Measurements from ENCODE around the gene LHFPL3. TPM values are rescaled to one million over a fixed set of nuclear protein-coding genes. Genes with fewer than 3 reads are reported as not detected.

Gene LHFPL3
- total and polyA plus RNA-seq, 2 experiments from 2014 or later: not detected

DNA sequence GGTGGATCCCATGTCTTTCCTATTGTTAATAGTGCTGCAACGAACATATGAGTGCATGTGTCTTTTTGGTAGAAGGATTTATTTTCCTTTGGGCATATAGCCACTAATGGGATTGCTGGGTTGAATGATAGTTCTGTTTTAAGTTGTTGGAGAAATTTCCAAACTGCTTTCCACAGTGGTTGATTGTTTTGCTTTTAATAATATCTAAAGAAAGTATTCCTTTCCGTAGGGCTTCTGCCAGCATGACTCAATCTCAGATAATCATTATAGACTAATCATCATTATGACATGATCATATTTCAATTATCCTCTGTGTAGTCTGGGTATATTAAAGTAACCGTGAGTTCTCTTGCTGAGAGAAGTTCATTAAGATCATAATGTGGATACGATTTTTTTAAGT, 575.4 kb downstream of the LHFPL3 start:
- no peaks in the 10 kb centered on the region for H3F3A ChIP-seq (ENCODE audit: insufficient read depth)
- no peaks in the 10 kb centered on the region for H3K36me3 ChIP-seq (ENCODE audit: low read depth)
- no peak overlapping the region for H3K27ac ChIP-seq
- TF ChIP-seq EZH2phosphoT487 (IDR thresholded peaks at IDR 0.05; ENCODE audit: insufficient read depth, low read depth) (no peak), EZH2 (IDR thresholded peaks at IDR 0.05; ENCODE audit: insufficient read depth, poor library complexity, severe bottlenecking) (no peak)
- in situ Hi-C loops (cut with MboI): no loop called here
- no peak overlapping the region for H3K4me2 ChIP-seq (ENCODE audit: unreplicated experiment)
- H2AFZ ChIP-seq: no peak overlapping the region
- WGBS, 2 experiments (ENCODE audit: low coverage in 1 of 2, low lambda C conversion rate in 2 of 2, missing lambda C conversion rate in 2 of 2): 58 to 66% methylated on average over 4 of the region's 4 CpGs
- H3K4me1 ChIP-seq (ENCODE audit: insufficient read depth): no peaks in the 10 kb centered on the region
- H3K79me2 ChIP-seq (ENCODE audit: insufficient read depth): no peaks in the 10 kb centered on the region
- no peak for DNase-seq
- H4K20me1 ChIP-seq (ENCODE audit: insufficient read depth): no peaks in the 10 kb centered on the region
- H3K9me3 ChIP-seq (ENCODE audit: low read depth): no peaks in the 10 kb centered on the region
- no peak overlapping the region for H3K9ac ChIP-seq
- H3K27me3 ChIP-seq (replicated peaks; ENCODE audit: insufficient read depth): peaks cover 76% of the 10 kb centered on the region
- no peak overlapping the region for H3K4me3 ChIP-seq
- no peaks in the 10 kb centered on the region for H3K9me2 ChIP-seq (ENCODE audit: insufficient read depth)

DNA sequence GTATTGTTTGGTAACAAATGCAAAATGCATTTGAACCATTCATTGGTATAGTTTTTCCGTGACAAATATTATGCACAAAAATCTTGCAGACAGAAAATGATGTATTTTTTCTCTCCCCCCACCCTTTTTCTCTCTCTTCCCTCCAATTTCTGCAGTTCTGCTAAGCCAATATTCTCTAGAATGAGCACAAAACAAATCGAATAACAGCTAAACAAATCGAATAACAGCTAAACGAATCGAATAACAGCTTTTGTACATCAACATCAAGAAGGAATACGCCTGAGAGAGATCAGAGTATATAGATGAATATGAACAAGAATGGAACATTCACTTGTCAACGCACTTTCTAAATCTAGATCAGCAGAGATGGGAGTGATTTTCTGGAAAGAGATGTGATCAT, 577.6 kb downstream of the LHFPL3 start:
- H3K4me2 ChIP-seq (ENCODE audit: unreplicated experiment): no peak overlapping the region
- TF ChIP-seq EZH2 (IDR thresholded peaks at IDR 0.05; ENCODE audit: insufficient read depth, poor library complexity, severe bottlenecking) (no peak), EZH2phosphoT487 (IDR thresholded peaks at IDR 0.05; ENCODE audit: insufficient read depth, low read depth) (no peak)
- H3K9ac ChIP-seq: no peak overlapping the region
- H3F3A ChIP-seq (ENCODE audit: insufficient read depth): no peaks in the 10 kb centered on the region
- no peaks in the 10 kb centered on the region for H3K36me3 ChIP-seq (ENCODE audit: low read depth)
- no peak for DNase-seq
- in situ Hi-C loops (cut with MboI): no loop called here
- no peak overlapping the region for H3K4me3 ChIP-seq
- H4K20me1 ChIP-seq (ENCODE audit: insufficient read depth): no peaks in the 10 kb centered on the region
- no peaks in the 10 kb centered on the region for H3K79me2 ChIP-seq (ENCODE audit: insufficient read depth)
- peaks cover 58% of the 10 kb centered on the region for H3K27me3 ChIP-seq (replicated peaks; ENCODE audit: insufficient read depth)
- no peaks in the 10 kb centered on the region for H3K9me2 ChIP-seq (ENCODE audit: insufficient read depth)
- 73 to 79% methylated on average over 7 of the region's 7 CpGs for WGBS, 2 experiments (ENCODE audit: low coverage in 1 of 2, low lambda C conversion rate in 2 of 2, missing lambda C conversion rate in 2 of 2)
- no peaks in the 10 kb centered on the region for H3K9me3 ChIP-seq (ENCODE audit: low read depth)
- no peak overlapping the region for H3K27ac ChIP-seq
- H3K4me1 ChIP-seq (ENCODE audit: insufficient read depth): no peaks in the 10 kb centered on the region
- H2AFZ ChIP-seq: no peak overlapping the region

DNA sequence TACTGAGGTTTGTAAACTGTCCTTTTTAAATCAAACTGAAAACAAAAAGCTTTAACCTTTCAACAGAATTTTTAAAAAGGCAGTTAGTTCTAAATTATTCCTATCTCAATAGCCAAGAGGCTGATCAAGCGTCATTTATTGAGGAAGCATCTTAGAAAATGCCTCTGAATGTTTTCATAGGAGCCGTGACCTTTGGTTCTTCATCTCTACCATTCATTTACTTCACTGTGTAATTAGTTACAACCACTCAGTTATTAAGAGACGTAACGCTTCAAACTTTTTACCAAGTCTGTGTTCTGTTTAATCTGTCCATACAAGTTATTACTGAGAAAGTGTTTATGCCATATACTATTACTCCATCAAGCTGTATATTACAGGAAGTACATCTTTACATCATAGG, 578.2 kb downstream of the LHFPL3 start:
- H3K9ac ChIP-seq: no peak overlapping the region
- no peak overlapping the region for H3K4me3 ChIP-seq
- no peaks in the 10 kb centered on the region for H3K4me1 ChIP-seq (ENCODE audit: insufficient read depth)
- no peak for TF ChIP-seq EZH2phosphoT487 (IDR thresholded peaks at IDR 0.05; ENCODE audit: insufficient read depth, low read depth)
- TF ChIP-seq EZH2 (IDR thresholded peaks at IDR 0.05; ENCODE audit: insufficient read depth, poor library complexity, severe bottlenecking): no peak
- H3F3A ChIP-seq (ENCODE audit: insufficient read depth): no peaks in the 10 kb centered on the region
- DNase-seq: no peak
- peaks cover 58% of the 10 kb centered on the region for H3K27me3 ChIP-seq (replicated peaks; ENCODE audit: insufficient read depth)
- H4K20me1 ChIP-seq (ENCODE audit: insufficient read depth): no peaks in the 10 kb centered on the region
- H2AFZ ChIP-seq: no peak overlapping the region
- no peak overlapping the region for H3K4me2 ChIP-seq (ENCODE audit: unreplicated experiment)
- H3K36me3 ChIP-seq (ENCODE audit: low read depth): no peaks in the 10 kb centered on the region
- H3K9me3 ChIP-seq (ENCODE audit: low read depth): no peaks in the 10 kb centered on the region
- no peak overlapping the region for H3K27ac ChIP-seq
- 87 to 93% methylated on average over 4 of the region's 4 CpGs for WGBS, 2 experiments (ENCODE audit: low coverage in 1 of 2, low lambda C conversion rate in 2 of 2, missing lambda C conversion rate in 2 of 2)
- H3K79me2 ChIP-seq (ENCODE audit: insufficient read depth): no peaks in the 10 kb centered on the region
- in situ Hi-C loops (cut with MboI): no loop called here
- H3K9me2 ChIP-seq (ENCODE audit: insufficient read depth): no peaks in the 10 kb centered on the region

DNA sequence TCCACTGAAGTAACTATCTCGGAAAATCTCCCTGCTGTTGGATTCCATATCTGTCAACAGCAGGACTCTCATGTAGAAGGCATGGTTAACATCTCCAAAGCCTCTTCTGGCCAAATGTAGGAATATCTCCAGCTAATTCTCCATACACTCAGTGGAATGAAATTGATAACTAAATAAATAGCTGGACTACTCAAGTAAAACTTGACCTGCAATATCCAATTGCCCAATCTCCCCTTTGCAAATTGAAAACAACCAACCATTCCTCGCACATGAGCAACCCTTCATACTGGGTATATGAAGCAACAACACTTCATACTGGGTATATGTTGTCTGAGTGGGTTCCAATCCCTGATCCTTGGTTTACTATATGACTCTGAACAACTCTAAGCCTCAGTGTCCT, 580.2 kb downstream of the LHFPL3 start:
- in situ Hi-C loops (cut with MboI): no loop called here
- no peak overlapping the region for H3K27ac ChIP-seq
- no peaks in the 10 kb centered on the region for H3F3A ChIP-seq (ENCODE audit: insufficient read depth)
- no peak for DNase-seq
- H2AFZ ChIP-seq: no peak overlapping the region
- H3K79me2 ChIP-seq (ENCODE audit: insufficient read depth): no peaks in the 10 kb centered on the region
- no peak overlapping the region for H3K4me3 ChIP-seq
- H3K36me3 ChIP-seq (ENCODE audit: low read depth): no peaks in the 10 kb centered on the region
- H3K27me3 ChIP-seq (replicated peaks; ENCODE audit: insufficient read depth): peaks cover 57% of the 10 kb centered on the region
- H3K4me1 ChIP-seq (ENCODE audit: insufficient read depth): no peaks in the 10 kb centered on the region
- H3K9me2 ChIP-seq (ENCODE audit: insufficient read depth): no peaks in the 10 kb centered on the region
- WGBS, 2 experiments (ENCODE audit: low coverage in 1 of 2, low lambda C conversion rate in 2 of 2, missing lambda C conversion rate in 2 of 2): 84 to 86% methylated on average over 2 of the region's 2 CpGs
- no peaks in the 10 kb centered on the region for H3K9me3 ChIP-seq (ENCODE audit: low read depth)
- H3K4me2 ChIP-seq (ENCODE audit: unreplicated experiment): no peak overlapping the region
- TF ChIP-seq EZH2phosphoT487 (IDR thresholded peaks at IDR 0.05; ENCODE audit: insufficient read depth, low read depth): no peak
- no peak for TF ChIP-seq EZH2 (IDR thresholded peaks at IDR 0.05; ENCODE audit: insufficient read depth, poor library complexity, severe bottlenecking)
- no peaks in the 10 kb centered on the region for H4K20me1 ChIP-seq (ENCODE audit: insufficient read depth)
- no peak overlapping the region for H3K9ac ChIP-seq

DNA sequence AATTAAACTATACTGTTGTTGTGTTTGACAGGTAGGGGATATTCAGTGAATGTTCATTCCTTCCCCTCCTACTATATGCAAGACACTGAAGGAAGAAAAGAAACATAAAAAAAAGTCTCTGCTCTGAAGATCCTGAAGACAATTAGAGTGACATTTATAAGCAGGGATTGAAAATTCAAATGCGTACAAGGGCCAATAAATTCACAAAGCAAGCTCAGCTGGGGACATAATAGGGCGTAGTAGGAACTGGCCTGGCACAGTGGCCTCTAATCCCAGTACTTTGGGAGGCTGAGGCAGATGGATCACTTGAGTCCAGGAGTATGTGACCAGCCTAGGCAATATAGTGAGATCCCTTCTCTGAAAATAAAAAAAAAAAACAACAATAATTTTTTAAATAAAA, 580.7 kb downstream of the LHFPL3 start:
- Histone ChIP-seq H3K79me2 (ENCODE audit: insufficient read depth) (no peaks in the 10 kb centered on the region), H3K4me1 (ENCODE audit: insufficient read depth) (no peaks in the 10 kb centered on the region), H3K27me3 (replicated peaks; ENCODE audit: insufficient read depth) (peaks cover 53% of the 10 kb centered on the region), H3K27ac (no peak overlapping the region), H3K9me3 (ENCODE audit: low read depth) (no peaks in the 10 kb centered on the region), H4K20me1 (ENCODE audit: insufficient read depth) (no peaks in the 10 kb centered on the region), H3K4me2 (ENCODE audit: unreplicated experiment) (no peak overlapping the region), H3K9ac (no peak overlapping the region), H3F3A (ENCODE audit: insufficient read depth) (no peaks in the 10 kb centered on the region), H3K4me3 (no peak overlapping the region), H3K9me2 (ENCODE audit: insufficient read depth) (no peaks in the 10 kb centered on the region), H3K36me3 (ENCODE audit: low read depth) (no peaks in the 10 kb centered on the region), H2AFZ (no peak overlapping the region)
- 88% methylated on average over 2 of the region's 2 CpGs for WGBS, 2 experiments (ENCODE audit: low coverage in 1 of 2, low lambda C conversion rate in 2 of 2, missing lambda C conversion rate in 2 of 2)
- in situ Hi-C loops (cut with MboI): no loop called here
- no peak for DNase-seq
- no peak for TF ChIP-seq EZH2phosphoT487 (IDR thresholded peaks at IDR 0.05; ENCODE audit: insufficient read depth, low read depth)
- TF ChIP-seq EZH2 (IDR thresholded peaks at IDR 0.05; ENCODE audit: insufficient read depth, poor library complexity, severe bottlenecking): no peak

Measured in GM23248 (cell line).